Activated CD4-positive, alpha-beta T cell treated with anti-CD3 and anti-CD28 coated beads for 48 hours (primary cell): ENCODE measurements around the gene SMIM5.

Experiments
- DNase-seq: peaks from one replicate; pipeline ENCODE4 v3.0.0-alpha.2; 2020

SMIM5 gene

DNA sequence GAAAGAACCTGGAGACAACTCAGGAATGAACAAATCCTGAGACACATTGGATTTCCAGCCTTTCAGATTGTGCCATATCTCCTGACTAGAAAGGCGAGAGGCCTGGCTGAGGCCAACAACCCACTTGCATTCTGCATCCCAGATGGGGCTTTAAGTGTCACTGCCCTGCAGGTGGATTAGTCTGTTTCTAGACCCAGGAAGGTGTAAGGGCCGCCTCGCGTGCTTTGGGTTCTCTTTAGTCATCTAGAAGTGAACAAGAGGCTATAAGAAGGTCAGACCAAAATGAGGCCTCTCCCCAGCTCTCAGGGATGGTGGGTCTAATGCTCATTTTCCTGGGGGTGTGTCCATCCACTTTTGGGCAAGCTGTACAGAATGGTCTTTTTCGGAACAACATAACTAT lies 38.8 kb downstream of the SMIM5 start:
- DNase-seq = no peak

DNA sequence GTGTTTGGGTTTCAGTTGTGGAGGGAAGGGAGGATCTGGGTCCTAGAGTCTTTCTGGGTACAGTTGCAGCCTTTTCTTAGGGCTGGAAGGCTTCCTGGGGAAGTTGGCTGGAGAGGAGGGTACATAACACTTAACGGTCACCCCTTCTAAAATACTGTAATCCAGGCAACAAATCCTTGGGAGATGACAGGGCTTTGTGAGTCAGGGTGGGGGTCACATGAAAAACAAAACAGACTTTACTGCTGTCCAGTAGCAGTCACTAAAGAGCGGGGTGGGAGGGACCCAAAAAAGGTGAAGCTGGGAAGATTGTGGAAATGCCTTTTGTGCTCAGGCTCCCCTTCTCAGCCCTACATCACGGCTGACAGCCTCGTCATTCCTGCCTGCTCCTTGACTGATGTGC lies 40.3 kb downstream of the SMIM5 start:
- DNase-seq = no peak

DNA sequence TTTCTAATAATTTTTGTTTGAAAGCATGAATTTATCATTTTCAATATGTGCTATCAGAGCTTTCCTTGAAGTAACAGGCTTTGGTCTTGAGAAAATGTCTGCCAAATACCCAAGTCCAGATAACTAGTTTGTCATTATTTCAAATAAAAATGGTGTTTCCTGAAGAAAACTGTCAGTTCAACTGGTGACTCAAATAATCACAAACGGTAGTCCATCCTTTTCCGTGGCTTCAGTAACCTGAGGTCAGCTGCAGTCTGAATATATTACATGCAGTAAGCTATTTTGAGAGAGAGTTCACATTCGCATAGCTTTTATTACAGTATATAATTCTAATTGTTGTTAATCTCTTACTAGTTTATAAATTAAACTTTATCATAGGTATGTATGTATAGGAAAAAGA lies 43.2 kb downstream of the SMIM5 start:
- DNase-seq = no peak

DNA sequence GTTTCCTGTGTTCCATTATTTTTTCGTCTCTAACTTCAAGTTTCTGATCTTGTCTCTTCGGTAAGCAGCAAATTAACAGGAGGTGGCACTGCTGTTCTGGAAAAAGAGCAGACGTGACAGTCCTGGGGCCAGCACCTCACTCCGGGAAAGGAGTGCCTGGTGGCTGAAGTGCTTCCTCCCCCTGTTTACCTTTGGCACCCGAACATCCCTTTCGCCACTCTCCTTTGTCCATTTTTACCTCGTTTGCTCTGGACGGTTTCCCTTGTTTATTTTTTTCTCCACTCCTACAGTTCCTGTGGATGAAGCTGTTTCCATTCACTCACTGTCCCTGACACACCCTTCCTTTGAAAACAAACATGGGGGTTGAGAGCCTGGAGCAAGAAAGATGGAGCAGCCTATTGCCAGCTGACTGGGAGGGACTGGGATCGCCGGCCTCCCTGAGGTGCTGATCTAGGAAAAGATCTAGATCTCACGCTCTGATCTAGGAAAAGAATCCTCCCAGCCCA lies 46.5 kb downstream of the SMIM5 start:
- DNase-seq = no peak

DNA sequence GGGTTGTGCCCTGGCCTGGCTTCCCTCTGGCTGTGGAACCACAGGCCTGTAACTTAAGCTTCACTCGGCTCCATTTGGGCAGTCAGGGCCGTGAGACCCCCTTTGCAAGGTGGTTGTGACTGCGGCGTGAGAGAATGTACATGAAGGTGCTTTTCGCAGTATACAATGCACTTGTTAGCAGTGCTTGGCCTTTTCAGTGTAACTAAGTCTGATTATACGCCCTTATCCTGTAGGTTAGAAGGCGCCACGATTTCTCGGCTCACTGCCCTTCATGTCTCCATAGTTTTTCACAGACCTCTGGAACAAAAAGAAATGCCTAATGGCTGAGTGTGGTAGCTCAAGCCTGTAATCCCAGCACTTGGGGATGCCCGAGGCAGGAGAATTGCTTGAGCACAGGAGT lies 47.2 kb downstream of the SMIM5 start:
- no peak for DNase-seq

DNA sequence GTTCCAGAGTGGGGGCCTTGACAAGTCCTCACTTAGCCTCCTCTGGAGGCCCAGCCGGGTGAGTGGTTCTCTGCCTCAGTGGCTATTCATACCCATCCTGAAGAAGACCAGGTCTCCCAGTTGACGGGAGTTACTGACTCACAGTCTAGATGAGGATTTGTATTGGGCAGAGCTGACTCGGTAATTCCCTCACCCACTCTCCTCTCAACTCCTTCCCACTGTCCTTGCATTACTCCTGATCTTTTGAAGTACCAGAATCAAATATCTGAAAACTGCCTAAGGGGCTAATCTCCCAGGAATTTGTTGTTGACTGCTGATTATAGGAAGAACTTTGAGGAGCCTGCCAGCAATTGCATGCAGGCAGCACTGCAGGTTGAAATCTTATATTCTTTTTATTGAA lies 48.1 kb downstream of the SMIM5 start:
- no peak for DNase-seq

DNA sequence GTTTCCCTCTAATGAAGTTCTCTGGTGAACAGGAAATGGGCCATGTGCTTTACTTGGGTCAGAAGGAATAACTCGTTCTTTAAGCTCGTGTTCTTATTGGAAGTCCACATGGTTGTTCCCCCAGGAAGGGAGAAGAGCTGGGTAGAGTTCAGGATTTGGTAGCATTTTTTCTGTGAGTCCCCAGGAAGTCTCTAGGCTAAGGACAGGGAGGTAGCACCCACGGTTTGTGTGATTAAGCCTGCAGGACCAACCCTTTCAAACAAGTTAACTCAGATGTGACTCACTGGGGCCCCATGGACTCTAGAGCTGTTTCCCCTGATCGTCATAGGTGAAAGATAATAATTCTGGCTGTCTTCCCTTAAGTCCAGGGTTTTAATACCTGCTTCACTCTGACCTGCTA lies 50.3 kb downstream of the SMIM5 start:
- DNase-seq = no peak

DNA sequence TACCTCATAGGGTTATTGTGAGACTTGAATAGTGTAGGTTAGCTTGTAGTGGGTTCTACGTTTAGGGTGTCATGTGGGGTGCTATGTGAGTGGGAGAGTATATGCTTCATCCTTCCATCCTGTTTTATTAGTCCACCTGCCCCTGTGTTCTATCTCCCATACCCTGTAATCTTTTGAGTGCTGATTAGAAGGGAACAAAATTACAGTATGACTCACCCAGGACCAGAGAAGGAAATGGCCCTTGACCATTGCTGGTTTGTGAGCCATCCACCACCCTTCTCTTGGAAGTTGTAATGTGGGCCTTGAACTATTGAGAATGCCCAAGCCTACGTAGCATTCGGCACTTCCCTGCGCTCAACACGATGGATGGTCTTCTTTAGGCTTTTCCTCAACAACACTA lies 51.0 kb downstream of the SMIM5 start:
- no peak for DNase-seq

DNA sequence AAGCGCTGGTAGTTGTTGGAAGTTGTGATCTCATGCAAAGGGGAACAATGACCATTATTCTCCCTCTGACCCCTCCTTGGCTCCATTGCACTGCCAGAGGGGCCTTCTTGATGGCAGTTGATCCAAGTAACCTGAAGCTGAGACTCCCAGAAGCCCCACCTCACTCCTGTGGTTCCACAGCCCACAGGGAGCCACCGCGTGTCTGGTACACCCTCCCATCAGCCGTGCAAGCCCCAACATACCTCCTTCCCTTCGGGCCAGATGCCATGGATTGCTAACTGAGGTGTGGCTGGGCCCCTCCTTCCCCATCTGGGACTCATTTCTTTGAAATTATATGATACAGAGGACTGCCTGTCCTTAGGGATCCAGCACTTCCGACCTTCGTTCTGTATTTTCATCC lies 51.7 kb downstream of the SMIM5 start:
- DNase-seq = no peak

DNA sequence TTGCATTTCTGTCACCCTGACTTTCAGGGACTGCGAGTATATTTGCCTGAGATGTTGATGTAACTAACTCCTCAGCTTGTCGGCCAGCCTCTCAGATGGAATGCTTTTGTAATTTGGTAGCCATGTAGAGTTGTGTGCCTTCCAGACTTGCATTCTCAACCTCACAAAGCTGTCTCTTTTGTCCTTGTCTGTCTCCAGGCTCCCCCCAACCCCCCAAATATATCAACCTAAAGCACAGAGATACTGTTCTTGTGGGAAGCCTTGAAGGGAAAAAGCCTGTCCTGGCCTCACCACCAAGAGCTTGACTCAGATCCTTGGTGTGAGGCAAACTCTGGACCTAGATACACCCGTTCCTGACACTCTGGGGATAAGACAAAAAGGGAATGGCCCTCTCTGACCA lies 52.3 kb downstream of the SMIM5 start:
- DNase-seq = no peak

DNA sequence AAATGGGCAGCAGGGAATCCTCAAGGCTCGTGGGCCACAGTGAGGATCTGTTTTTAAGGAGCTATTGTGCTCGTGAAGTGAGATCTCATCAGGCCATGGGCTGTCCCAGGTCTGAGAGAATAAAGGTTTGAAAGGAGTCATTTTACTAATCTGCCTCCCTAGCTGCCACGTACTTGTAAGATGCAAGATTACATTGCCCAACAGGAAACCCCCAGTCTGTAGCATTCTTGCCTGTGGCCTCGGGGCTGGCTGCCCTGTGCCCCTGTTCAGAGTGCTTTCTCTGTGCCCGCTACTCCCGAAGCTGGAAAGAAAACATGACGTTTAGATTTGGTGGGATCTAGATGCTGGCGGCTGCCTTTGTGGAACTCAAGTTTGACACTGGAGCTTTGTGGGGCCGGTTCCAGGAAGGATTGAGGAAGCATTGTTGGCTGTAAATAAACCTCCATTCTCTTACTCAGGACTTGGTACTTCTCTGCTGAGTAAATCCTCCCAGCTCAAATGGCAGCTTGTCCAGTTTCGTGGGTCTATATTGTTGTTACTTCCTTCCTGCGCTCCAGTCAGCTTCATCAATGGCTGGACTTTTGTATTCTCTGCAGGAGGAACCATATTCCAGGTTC lies 55.1 kb downstream of the SMIM5 start:
- DNase-seq = peak; percentile 13

DNA sequence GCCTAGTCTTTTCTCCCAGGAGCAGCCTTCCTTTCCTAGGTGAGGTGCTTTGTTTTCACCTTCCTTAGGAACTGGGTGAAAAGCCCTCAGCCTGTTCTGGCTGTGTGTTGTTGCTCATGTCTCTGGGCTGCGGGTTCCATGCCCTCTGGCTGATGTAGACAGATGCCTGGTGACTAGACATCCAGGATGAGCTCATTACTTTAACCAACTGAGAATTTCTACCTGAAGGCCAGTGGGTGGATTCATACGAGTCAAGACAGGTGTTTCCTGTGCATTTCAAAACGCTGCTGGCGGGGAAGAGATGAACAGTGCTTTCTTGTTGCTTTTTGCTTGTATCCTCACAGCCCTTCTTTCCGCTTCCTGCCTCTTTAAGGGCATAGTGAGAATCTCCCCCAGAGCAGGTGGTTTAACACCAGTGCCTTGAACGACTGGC lies 56.2 kb downstream of the SMIM5 start:
- DNase-seq = peak; percentile 64
